Dedifferentiated amniotic fluid mesenchymal stem cell (primary cell): Measurements from ENCODE around the gene PGM3.
"Not testable (repeated sequence)": the region's sequence is repeated elsewhere in the genome, so short reads cannot be mapped to it uniquely, and the experiment has no call there.

Experiments used
- DNase-seq: peaks from one replicate; pipeline ENCODE4 v3.0.0-alpha.2; 2016; ENCODE audit errors: extremely low spot score

The PGM3 gene, protein sequence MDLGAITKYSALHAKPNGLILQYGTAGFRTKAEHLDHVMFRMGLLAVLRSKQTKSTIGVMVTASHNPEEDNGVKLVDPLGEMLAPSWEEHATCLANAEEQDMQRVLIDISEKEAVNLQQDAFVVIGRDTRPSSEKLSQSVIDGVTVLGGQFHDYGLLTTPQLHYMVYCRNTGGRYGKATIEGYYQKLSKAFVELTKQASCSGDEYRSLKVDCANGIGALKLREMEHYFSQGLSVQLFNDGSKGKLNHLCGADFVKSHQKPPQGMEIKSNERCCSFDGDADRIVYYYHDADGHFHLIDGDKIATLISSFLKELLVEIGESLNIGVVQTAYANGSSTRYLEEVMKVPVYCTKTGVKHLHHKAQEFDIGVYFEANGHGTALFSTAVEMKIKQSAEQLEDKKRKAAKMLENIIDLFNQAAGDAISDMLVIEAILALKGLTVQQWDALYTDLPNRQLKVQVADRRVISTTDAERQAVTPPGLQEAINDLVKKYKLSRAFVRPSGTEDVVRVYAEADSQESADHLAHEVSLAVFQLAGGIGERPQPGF

DNA sequence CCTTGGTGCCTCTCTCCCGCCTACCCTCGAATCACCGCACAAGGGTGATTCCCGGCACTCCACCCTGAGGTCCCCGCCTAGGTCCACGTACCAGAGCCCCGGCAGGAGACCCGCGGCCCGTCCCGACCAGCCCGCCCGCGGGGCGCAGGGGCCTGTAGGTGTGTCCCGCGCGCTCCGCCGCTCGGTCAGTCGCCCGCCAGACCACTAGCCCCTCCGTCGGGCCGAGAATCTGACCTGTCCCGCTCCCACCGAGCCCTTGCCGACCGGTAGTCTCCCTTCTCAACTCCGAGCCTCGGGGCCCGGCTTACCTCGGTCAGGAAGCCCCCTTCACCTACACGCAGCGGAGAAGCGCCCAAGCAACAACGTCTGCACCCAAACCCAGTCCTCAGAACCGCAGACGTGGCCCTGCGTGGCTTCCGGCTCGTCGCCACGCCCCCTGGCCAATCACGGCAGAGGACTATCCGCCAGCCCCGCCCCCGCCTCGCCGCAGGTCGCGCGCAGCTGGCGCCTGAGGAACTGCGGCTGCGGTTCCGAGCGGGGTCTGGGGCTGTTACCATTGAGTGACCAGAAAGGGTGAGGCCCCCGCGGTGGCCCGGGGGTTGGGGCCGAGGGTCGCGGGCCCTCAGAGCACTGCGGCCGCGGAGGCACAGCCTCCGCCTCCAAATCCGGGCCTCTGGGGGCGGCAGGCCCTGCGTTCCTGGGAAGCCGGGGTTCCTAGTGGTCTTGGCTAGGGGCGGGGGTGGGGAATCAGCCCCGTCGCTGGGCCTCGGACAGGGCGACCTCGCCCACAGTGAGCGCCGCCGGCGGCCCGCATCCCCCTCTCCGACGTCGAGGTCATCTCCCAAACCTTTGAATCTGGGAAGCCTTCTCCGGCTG, at the start of gene PGM3, which contains the start of gene RWDD2A:
PGM3 (minus strand) TSS at position 395 of the 876 bp plus-strand sequence. CDS start 2,253 bp downstream, outside the sequence.
RWDD2A (plus strand) TSS at position 487 of the 876 bp plus-strand sequence. CDS start 1,095 bp downstream, outside the sequence.
- peak; percentile 75 for DNase-seq

DNA sequence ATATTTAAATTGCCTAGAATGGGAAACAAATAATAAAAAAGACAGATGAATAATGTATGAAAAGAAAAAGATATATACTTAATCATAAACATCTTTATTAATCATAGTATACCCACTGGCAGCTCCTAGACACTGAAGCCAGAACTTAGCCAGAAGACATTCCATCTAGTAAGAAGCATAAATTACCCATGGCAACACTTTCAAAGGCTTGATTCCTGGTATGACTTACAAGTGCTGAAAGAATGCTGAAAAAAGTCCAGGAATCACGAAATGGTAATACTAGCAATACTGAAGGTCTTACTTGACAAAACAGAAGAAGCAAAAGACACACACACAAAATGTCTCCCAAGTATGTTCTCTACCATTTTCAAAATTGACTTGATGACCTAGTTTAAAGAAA, 38.1 kb upstream of the PGM3 start:
- peak; percentile 98 for DNase-seq

- peak; percentile 36 for DNase-seq
Measured at GRCh38 chr6:83226517-83226916, 33.5 kb upstream of the PGM3 start.

DNA sequence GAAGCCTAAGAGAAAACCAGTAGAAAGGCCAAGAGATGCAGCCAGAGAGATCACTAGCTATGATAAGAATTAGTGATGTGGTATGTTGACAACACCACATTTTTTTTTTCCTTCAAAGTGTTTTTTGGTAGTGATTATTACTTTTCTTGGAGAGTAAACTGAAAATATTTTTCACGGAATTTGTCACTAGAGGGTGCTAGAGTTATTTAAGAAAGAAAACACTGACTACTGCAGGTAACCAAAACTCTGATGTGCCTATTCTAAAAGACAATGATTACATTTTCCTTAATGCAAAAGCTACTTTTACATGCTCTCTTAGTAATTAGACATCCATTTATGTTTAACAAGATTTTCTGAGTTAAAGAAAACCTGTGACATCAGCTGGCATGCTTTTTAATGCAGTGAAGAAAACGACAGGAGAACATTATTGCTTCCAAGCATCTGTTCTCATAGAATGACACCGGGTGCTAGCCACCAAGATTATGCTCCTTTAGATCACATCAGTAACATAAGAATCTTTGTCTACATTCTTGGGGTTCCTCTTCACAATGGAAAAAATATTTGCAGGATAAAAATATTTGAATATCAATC, 28.9 kb upstream of the PGM3 start:
- peak; percentile 43 for DNase-seq

DNA sequence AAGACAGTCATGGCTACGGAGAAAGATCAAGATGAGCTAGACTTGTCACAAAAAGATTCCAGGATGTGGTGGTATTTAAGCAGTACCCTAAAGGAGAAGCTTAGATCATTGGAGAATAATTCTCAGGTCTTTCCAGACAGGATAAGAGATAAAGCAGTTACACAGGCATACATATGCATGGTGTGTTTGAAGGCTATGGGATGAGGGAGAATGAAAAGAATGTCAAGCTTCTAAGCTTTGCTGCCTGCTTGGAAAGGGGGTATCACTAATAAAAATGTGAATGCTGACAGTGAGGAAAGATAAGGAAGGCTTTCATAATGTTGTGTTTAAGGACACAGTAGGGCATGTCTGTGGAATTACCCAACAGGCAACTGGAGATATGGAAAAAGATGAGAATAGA, 28.2 kb upstream of the PGM3 start:
- DNase-seq: no peak

DNA sequence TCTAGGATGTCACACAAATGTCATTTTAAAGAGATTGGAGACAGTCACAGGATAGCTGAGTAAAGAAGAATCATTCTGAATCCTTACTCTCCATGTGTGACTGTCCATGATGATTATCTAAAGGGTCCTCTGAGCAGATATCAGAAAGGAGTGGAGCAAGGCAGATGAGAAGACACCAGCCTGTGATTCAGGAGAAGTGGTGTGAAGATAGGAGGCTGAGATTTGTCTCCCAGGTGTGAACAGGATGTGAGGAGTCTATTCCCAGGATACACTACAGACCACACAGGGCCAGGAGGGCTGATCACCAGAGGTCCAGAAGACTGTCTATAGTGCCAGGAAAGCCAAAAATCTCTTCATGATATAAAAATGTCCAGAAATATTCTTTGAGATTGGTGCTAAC, 27.1 kb upstream of the PGM3 start:
- DNase-seq: no peak

- no peak for DNase-seq
Measured at GRCh38 chr6:83218646-83219045, 25.6 kb upstream of the PGM3 start.

DNA sequence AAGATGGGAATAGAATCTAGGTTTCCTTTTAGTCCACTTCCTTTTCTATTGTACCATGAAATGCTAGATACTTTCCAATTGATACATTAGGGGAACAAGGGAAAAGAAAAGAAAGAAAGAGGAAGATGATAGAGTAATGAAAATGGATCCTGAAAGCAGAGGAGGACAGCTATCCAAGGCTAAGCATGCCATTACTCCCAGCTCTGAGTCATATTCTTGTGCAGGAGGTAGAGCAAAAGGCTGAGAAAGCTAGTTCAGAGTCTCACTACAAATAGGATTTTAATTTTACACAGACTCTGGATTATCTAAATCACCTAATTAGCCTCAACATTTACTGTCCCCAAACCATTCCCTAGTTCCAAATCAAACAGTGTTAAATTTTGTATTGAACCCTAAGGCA, 23.7 kb upstream of the PGM3 start:
- peak; percentile 51 for DNase-seq

- peak; percentile 79 for DNase-seq
Measured at GRCh38 chr6:83215131-83216047, 22.3 kb upstream of the PGM3 start.

- no peak for DNase-seq
Measured at GRCh38 chr6:83202031-83202430, 9.0 kb upstream of the PGM3 start.

DNA sequence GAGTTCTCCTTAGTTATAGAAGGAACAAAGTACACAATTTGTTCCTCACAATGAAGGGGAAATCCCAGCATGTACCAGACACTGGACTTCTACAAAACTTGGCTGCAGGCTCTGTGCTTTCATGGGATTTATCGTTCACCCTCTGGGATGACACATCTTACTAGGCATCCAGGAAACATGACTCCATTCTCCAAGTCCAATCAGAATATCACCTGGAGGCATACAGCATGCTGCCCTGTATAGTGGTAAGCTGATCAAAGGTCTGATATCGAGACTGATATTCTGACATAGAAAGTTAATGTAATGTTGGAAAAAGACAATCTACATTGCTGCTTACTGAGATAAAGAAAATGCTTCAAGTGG, 6.8 kb upstream of the PGM3 start:
- peak; percentile 46 for DNase-seq

- no peak for DNase-seq
Measured at GRCh38 chr6:83199173-83199862, 6.3 kb upstream of the PGM3 start.

GRCh38 chr6:83198486-83199172, 5.6 kb upstream of the PGM3 start:
- peak; percentile 36 for DNase-seq

DNA sequence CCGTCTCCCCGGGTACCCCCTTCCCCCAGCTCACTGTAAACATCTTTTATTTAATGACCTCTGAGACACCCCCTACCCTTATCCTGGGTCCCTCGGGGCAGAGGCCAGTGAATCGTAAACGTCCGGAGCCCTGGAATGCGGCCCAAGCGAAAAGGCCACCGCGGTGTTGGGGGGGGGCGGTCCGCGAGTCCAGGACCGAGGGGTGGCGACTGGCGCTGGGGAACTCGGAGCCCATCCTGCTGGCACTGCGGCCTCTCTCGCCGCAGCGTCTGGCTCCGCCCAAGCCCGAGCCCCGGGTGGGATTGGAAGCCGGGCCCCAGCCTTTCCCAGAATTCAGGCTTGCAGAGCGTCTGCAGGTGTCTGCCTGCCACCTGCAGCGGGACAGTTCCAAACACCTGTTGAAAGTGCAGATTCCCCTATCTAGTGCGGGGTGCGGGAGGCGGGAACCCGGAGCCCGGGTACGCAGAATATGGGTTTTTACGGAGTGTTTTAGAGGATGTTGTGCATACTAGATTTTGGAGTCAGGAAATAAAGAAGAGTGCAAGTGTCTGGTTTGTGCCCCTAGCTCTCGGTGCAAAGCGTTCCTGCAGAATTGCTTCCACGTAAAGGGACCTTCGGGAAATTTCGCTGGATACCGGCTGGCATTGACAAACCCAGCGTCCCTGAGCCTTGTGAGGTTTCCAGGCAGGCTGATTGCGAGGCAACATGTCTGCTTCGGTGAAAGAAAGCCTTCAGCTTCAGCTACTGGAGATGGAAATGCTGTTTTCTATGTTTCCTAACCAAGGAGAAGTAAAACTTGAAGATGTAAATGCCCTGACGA, 892 bp upstream of the PGM3 start:
- DNase-seq: no peak

DNA sequence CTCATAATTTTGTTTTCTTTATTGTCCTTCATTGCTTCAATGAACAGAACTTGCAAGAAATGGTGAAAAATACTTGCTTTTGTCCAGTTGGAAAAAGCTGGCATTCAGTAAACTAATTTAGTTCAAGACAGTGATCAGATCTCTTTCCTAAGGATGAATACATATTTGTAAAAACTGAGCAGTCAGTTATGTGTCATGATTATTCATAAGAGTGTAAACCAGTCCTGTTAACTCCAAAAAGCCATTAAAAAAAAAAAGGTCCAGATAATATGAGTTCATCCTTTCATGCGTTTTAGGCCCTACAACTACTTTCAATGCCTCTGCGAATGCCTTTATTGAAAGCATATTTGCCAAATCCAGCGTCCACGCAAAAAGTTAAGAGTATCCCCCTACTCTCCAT, 609 bp downstream of the PGM3 start:
- peak; percentile 33 for DNase-seq

DNA sequence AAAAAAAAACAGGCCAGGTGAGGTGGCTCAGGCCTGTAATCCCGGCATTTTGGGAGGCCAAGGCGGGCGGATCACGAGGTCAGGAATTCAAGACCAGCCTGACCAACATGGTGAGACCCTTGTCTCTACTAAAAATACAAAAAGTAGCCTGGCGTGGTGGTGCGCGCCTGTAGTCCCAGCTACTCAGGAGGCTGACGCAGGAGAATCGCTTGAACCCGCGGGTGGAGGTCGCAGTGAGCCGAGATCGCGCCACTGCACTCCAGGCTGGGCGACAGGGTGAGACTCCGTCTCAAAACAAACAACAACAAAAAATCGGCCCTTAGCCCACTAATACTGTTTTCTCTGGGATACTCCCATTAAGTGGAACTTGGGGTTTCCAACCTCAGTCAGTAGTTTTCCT, 1.1 kb downstream of the PGM3 start:
- not testable (repeated sequence) for DNase-seq

DNA sequence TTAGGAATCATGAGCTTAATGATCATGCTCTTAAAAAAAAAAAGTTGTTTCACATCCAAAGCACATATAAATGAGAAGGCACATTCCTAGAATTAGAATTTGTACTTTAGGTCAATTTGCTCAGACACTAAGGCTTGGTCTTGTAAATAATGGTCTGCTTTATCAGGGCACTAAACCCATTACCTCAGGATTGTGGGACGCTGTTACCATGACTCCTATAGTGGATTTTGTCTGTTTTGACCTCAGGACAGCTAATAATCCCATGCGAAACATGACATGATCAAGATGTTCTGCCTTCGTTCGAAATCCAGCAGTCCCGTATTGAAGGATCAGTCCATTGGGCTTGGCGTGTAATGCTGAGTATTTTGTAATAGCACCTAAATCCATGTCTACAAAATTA, 2.4 kb downstream of the PGM3 start:
- no peak for DNase-seq

DNA sequence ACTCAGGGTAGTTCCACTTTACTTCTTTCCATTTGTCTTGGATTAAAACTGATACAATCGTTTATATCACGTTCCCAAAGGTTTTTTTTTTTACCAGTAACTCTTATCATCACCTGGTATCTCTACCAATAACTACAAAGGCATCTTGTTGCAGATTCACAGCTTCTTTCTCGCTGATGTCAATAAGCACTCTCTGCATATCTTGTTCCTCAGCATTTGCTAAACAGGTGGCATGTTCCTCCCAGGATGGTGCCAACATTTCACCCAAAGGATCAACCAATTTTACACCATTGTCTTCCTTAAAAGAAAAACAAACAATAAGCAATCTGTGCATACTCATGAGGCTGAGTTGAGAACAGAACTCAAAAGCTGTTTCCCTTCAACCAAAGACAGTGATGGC, 4.6 kb downstream of the PGM3 start:
- DNase-seq: no peak

DNA sequence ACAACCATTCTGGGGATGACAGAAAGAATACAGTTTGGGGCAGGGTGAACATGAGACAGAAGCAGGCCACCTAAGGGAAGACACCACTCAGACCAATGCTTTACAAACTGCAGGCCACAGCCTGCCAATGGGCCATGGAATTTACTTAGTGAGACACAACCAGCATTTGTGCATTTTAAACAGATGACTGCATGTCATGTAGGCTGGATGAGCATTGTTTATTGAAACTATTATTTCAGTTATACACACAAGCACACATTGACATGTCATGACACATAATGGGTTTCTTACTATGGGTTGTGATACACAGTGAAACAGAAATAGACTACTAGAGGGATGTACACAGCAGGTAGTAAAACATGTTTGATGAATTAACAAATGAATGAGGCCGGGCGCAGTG, 8.0 kb downstream of the PGM3 start:
- DNase-seq: no peak
